Psoas muscle (tissue), 8 donors: Measurements from ENCODE around the gene PRRG3. TPM values are rescaled to one million over a fixed set of nuclear protein-coding genes. Genes with fewer than 3 reads are reported as not detected.
A peak's percentile ranks its signal among the peaks of the same experiment; 100 is the strongest.

Experiments used
- ATAC-seq, 4 donors: fragments of 200-7000 bp; cut with Tn5 transposase; one replicate each; pipeline ENCODE4 v1.9.1; 2020; ENCODE audit warnings: moderate library complexity in 3 of 4, mild to moderate bottlenecking in 2 of 4
- DNase-seq, 2 donors: peaks; one replicate each; pipeline ENCODE4 v3.0.0-alpha.2; 2020
- H3K27ac ChIP-seq: fragments of 200-600 bp; one replicate; pipeline ENCODE4 v1.8.0; 2022
- H3K27me3 ChIP-seq, 3 donors: fragments of 200-600 bp in 1 of 3; one replicate each; pipeline versions ENCODE4 v1.6.1 to v1.8.0; 2013 to 2022; ENCODE audit warnings: low read length in 2 of 3, mild to moderate bottlenecking in 2 of 3, moderate library complexity in 1 of 3; ENCODE audit not compliant: insufficient read depth in 3 of 3
- H3K36me3 ChIP-seq, 2 donors: fragments of 200-600 bp in 1 of 2; one replicate each; pipeline versions ENCODE4 v1.6.1 to v1.8.0; 2013 to 2022; ENCODE audit warnings: low read depth in 1 of 2, mild to moderate bottlenecking in 1 of 2, moderate library complexity in 1 of 2; ENCODE audit not compliant: insufficient read depth in 1 of 2
- H3K4me1 ChIP-seq: fragments of 200-600 bp; one replicate; pipeline ENCODE4 v1.8.0; 2022
- H3K4me3 ChIP-seq: fragments of 200-600 bp; one replicate; pipeline ENCODE4 v1.8.0; 2022; ENCODE audit warnings: mild to moderate bottlenecking
- H3K9me3 ChIP-seq: fragments of 200-600 bp; one replicate; pipeline ENCODE4 v1.8.0; 2022
- CTCF ChIP-seq: fragments of 200-600 bp; IDR thresholded peaks from one replicate; pipeline ENCODE4 v1.8.0; 2022; ENCODE audit warnings: antibody characterized with exemption
- WGBS, 3 donors: extraction: QIAGEN DNeasy Blood & Tissue Kit; methylation state at CpG; one replicate each; pipeline versions ENCODE4 v1.1.6 to v1.1.7; 2013; 5-methylcytosine and 5-hydroxymethylcytosine counted together
- intact Hi-C, 2 donors: fragments of 100-400 bp; cut with DNase I; formaldehyde crosslinking; loops; one replicate each; pipeline versions ENCODE4 v1.11.0 to v1.14.2; 2022
- polyA plus RNA-seq, 3 donors: library from polyadenylated mRNA; stranded (reverse); fragments of 200-250 nt; gene quantifications; one replicate each; pipeline ENCODE4 v1.2.3, GENCODE V29; 2013
- total RNA-seq, 4 donors: library from RNA; stranded (reverse); fragmentation: NEBNext Ultra II Directional in 2 of 4; extraction: Animal tissue kit (Norgen Biotek cat#: 25700) in 2 of 4; gene quantifications; one replicate each; pipeline versions ENCODE4 v1.2.1 to v1.2.4, GENCODE V29; 2021 to 2023
- donor health status: healthy with polysubstance abuse.
- donor health status: DM: no; HTN: no; CAD: no; lungs with moderate emphysema.
- donor health status: Bipolar disorder and iron deficiency.
- donor health status: healthy.
- donor health status: DM: yes; HTN: yes; CAD: no.
- donor health status: DM: no; HTN: no; CAD: no.
- donor health status: DM: no; HTN: no; CAD: no.
- donor health status: DM: yes; HTN: yes; CAD: no.

PRRG3 gene
- total and polyA plus RNA-seq, 7 donors, result 0.06 to 1.7 (median 0.32) TPM

- Histone ChIP-seq H3K27ac (no peak overlapping the region), H3K4me3 (no peak overlapping the region), H3K9me3 (no peaks in the 10 kb centered on the region), H3K27me3 (peaks cover 0 to 4% (median 0%) of the 10 kb centered on the region in 3 donors), H3K36me3 (no peaks in the 10 kb centered on the region), H3K4me1 (no peaks in the 10 kb centered on the region)
- WGBS, 3 donors, result 60 to 65% (median 65%) methylated on average over 5 of the region's 5 CpGs
- DNase-seq (no peak), ATAC-seq (no peak)
- intact Hi-C loops, result no loop called here
- TF ChIP-seq CTCF, result no peak
Observed at GRCh38 chrX:151714362-151714761, 19.1 kb downstream of the PRRG3 start.

GRCh38 chrX:151715752-151716151 lies 20.5 kb downstream of the PRRG3 start, which contains the start of gene FATE1:
TSS of gene FATE1 (plus strand) at chrX:151716035. CDS start at chrX:151716120, 85 bp downstream.
- Histone ChIP-seq H3K27me3 (peaks cover 0 to 4% (median 0%) of the 10 kb centered on the region in 3 donors), H3K4me3 (no peak within 1 kb of the TSS), H3K9me3 (no peaks in the 10 kb centered on the region), H3K4me1 (no peaks in the 10 kb centered on the region), H3K36me3 (no peaks in the 10 kb centered on the region), H3K27ac (no peak within 1 kb of the TSS)
- no peak for DNase-seq
- no peak for TF ChIP-seq CTCF
- WGBS, 3 donors, result 47 to 61% (median 59%) methylated on average over 3 of the region's 3 CpGs
- ATAC-seq, result no peak
- intact Hi-C loops, result no loop called here

GRCh38 chrX:151722241-151722846 lies 27.1 kb downstream of the PRRG3 start:
- ATAC-seq (peak in 3 of 4 donors; percentile 39 to 58 (median 58)), DNase-seq (no peak)
- Histone ChIP-seq H3K4me1 (no peaks in the 10 kb centered on the region), H3K27me3 (peaks cover 0 to 3% (median 0%) of the 10 kb centered on the region in 3 donors), H3K36me3 (no peaks in the 10 kb centered on the region), H3K4me3 (no peak overlapping the region), H3K9me3 (no peaks in the 10 kb centered on the region), H3K27ac (no peak overlapping the region)
- intact Hi-C loops, result no loop called here
- 33 to 51% (median 47%) methylated on average over 16 to 24 of the region's 24 CpGs for WGBS, 3 donors
- TF ChIP-seq CTCF, result peak; percentile 26

- no peak for TF ChIP-seq CTCF
- H3K27ac ChIP-seq, result no peak overlapping the region
- no peaks in the 10 kb centered on the region for H3K4me1 ChIP-seq
- no peaks in the 10 kb centered on the region for H3K36me3 ChIP-seq
- intact Hi-C loops, result no loop called here
- H3K27me3 ChIP-seq, result peaks cover 0 to 3% (median 0%) of the 10 kb centered on the region in 3 donors
- 58 to 72% (median 71%) methylated on average over 6 to 7 of the region's 7 CpGs for whole genome bisulfite sequencing, 3 donors
- DNase-seq (no peak), ATAC-seq (no peak)
- no peak overlapping the region for H3K4me3 ChIP-seq
- no peaks in the 10 kb centered on the region for H3K9me3 ChIP-seq
Observed at GRCh38 chrX:151723156-151723760, 28.0 kb downstream of the PRRG3 start.
